Omental fat pad (tissue), 4 donors: ENCODE results near the gene KRT74. TPM values are rescaled to one million over a fixed set of nuclear protein-coding genes. Genes with fewer than 3 reads are reported as not detected.
"Not testable (repeated sequence)": the region's sequence is repeated elsewhere in the genome, so short reads cannot be mapped to it uniquely, and the experiment has no call there.

Experiments used
- ATAC-seq: fragments of 150-250 bp; one replicate; pipeline ENCODE4 v1.9.1; 2016; ENCODE audit warnings: mild to moderate bottlenecking, moderate library complexity; ENCODE audit not compliant: low FRiP score
- DNase-seq: peaks from one replicate; pipeline ENCODE4 v3.0.0-alpha.2; 2019; ENCODE audit warnings: low spot score
- CTCF ChIP-seq, 3 donors: fragments of 450-650 bp; IDR thresholded peaks; one replicate each; pipeline ENCODE4 v1.5.1; 2016 to 2017; ENCODE audit warnings: antibody characterized with exemption in 3 of 3, mild to moderate bottlenecking in 3 of 3, moderate library complexity in 2 of 3
- total RNA-seq, 4 donors: library from RNA; depleted of rRNA; stranded (reverse); fragments of >200 nt; gene quantifications; one replicate each; pipeline ENCODE4 v1.1.0, GENCODE V29; 2016

KRT74 gene
- total RNA-seq, 4 donors from 2014 or later: not detected

- TF ChIP-seq CTCF (IDR thresholded peaks at IDR 0.05): no peak
- DNase-seq (no peak), ATAC-seq (no peak)
These were observed 28.9 kb upstream of the KRT74 start for GRCh38 chr12:52602552-52602951.

GRCh38 chr12:52601671-52602070, 28.0 kb upstream of the KRT74 start:
- ATAC-seq (no peak), DNase-seq (no peak)
- TF ChIP-seq CTCF (IDR thresholded peaks at IDR 0.05): no peak

- ATAC-seq (no peak), DNase-seq (no peak)
- TF ChIP-seq CTCF (IDR thresholded peaks at IDR 0.05): no peak
These were observed 27.4 kb upstream of the KRT74 start, which contains the start of gene KRT72 for GRCh38 chr12:52600941-52601481. TSS of gene KRT72 (minus strand) at chr12:52601463. CDS start at chr12:52601452, 11 bp downstream.

- ATAC-seq (no peak), DNase-seq (no peak)
- no peak for TF ChIP-seq CTCF (IDR thresholded peaks at IDR 0.05)
These were observed 26.8 kb upstream of the KRT74 start for GRCh38 chr12:52600475-52600874.

GRCh38 chr12:52600071-52600470, 26.4 kb upstream of the KRT74 start:
- no peak for TF ChIP-seq CTCF (IDR thresholded peaks at IDR 0.05)
- no peak for DNase-seq
- ATAC-seq: no peak

GRCh38 chr12:52598966-52599365, 25.3 kb upstream of the KRT74 start:
- no peak for DNase-seq
- no peak for TF ChIP-seq CTCF (IDR thresholded peaks at IDR 0.05)
- no peak for ATAC-seq

- not testable (repeated sequence) for DNase-seq, ATAC-seq
These were observed 20.6 kb upstream of the KRT74 start for GRCh38 chr12:52594237-52594636.
